Activated CD8-positive, alpha-beta memory T cell treated with anti-CD3 and anti-CD28 coated beads for 4 hours (primary cell): ENCODE measurements around the gene SEC22C.

Experiments
- DNase-seq, 2 donors: peaks; one replicate each; pipeline ENCODE4 v3.0.0-alpha.2; 2020; ENCODE audit warnings: low read depth in 2 of 2

Gene SEC22C

DNA sequence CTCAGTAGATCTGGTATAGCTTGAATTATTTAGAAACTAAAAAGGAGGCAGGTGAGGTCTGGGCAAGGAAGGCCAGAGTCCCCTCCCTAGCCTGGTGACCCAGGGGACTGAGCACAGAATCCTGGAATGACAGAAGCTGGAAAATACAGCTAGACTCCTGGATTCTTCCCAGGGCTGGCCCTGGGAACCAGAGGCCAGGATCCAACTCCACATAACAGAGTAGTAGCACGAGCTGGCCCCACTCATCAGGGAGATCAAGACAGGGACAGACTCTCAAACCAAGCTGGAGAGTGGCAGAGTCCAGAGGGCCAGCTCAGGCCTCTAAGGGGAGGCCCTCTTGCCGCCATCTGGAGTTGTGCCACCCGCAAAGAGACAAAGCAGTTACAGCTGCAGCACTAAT is 68.6 kb downstream of the SEC22C start:
- no peak for DNase-seq

- DNase-seq, result no peak
Observed at GRCh38 chr3:42511736-42512135, 70.0 kb downstream of the SEC22C start.

- DNase-seq, result no peak
Observed at GRCh38 chr3:42511201-42511600, 70.6 kb downstream of the SEC22C start.

- DNase-seq, result no peak
Observed at GRCh38 chr3:42510325-42510724, 71.4 kb downstream of the SEC22C start.

DNA sequence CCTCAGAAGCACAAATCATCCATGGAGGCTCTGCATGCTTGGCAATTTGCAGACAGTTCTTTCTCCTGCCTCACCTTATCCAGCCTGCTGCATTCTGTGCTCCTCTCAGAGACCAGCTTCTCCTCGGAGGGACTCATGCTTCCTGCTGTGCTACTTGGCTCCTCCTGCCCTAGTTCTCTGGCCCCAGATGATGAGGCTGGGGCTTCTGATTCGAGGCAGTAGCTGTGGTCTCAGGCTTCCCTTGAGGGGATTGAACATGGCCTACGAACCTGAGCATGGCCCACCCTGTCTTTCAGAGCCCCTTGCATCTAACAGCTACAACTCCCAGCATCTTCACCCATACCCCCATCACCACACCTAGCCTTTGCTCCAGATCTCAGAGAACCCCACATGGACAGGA is 72.7 kb downstream of the SEC22C start:
- no peak for DNase-seq

GRCh38 chr3:42508562-42508961 is 73.2 kb downstream of the SEC22C start:
- no peak for DNase-seq

DNA sequence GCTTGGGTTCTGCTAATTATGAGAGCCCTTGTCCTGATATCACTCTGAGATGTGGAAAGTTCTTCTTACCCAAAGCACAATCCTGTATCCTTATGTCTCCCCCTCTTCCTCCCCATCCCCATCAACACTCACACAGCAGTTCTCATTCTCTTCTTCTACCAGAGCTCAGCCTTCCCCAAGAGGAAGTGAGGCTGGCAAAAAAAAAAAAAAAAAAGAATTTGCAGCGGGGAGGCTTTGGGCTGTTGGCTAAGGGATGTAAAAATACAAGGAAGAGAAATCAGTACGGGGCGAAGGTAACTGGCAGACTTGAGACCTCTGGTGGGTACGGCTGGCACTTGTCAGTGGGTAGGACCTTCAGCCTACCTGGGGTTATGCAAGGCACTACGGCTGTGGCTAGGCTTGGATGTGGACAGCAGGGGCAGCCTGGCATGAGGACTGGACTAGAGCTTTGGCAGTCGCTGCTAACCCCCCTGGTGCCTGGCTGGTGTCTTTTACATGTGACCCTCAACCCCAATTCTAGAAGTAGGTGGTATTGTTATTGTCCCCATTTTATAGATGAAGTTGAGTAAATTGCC is 73.9 kb downstream of the SEC22C start:
- DNase-seq, result no peak

DNA sequence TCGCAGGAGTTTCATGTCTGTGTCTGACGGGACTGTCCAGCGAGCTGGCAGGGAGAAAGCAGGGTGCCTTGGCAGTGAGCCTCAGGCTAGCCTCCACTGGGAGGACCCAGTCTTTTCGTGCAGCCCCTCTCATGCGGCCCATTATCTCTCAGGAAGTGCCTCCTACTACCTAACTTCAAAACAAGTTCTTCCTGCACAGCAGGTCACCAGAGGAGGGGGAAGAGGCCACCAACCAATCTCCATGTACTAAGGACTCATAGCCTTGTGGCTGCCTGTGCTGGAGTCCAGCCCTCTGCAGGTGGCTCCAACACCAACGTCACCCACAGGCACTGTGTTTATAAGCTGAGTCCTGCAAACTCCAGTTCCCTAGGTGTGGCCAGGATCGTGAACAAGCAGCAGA is 74.5 kb downstream of the SEC22C start:
- DNase-seq, result no peak

DNA sequence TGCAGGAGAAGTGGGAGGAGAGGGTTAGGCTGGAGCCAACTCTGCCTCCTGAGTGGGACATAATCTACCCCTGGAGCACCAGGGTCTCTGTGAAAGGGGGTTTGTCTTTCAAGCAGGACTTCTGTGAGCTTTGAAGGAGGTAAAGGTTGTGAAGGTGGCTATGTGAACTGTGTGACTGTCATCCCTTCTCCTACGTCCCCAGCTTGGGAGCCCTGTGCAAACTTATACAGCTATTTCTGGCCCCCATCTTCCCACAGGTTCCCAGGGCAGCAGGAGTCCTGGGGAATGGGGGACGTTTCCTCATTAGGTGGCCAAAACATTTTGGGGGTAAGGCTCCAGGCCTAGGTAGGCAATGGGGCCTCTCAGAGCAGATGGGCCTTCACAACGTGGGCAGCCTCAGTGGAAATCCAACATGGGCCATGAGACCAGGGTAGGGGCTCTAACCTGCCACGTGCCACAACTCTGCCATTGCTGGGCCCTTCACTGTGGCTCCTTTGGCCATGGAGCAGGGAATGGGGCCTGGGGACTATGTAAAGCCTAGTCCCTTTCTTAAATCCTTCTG is 75.8 kb downstream of the SEC22C start:
- DNase-seq, result no peak

DNA sequence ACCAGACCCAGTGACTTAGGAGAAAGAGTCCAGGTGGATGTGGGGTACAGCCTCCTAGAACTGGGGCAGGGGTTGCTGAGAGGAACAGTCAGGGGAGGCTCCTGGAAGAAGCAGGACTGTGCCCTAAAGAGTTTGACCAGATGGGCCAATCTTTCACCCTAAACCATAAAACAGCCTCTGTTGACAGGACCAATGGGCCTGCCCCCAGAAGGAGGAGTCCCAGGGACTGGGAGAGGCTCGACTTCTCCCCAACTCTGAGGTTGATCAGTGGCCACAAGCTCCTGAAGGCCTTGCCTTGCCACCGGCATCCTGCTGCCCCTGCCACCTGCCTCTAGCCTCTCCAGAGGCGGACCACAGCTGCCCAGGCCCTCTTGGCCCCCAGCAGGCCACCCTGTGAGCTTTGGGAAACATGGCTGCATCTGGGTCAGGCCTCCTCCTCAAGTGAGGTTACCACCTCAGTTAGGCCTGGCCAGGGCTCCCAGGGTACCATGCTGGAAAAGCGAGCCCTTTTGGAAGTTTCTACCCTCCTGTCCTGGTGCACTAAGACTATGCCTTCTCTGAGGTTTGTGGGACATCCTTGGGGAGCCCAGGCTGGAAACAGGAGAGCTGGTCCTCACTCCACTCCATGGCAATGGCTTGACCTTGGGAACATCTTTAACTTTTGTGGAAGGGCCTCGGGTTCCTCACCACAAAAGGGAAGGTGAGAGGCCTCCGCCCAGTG is 76.5 kb downstream of the SEC22C start:
- DNase-seq, result no peak

DNA sequence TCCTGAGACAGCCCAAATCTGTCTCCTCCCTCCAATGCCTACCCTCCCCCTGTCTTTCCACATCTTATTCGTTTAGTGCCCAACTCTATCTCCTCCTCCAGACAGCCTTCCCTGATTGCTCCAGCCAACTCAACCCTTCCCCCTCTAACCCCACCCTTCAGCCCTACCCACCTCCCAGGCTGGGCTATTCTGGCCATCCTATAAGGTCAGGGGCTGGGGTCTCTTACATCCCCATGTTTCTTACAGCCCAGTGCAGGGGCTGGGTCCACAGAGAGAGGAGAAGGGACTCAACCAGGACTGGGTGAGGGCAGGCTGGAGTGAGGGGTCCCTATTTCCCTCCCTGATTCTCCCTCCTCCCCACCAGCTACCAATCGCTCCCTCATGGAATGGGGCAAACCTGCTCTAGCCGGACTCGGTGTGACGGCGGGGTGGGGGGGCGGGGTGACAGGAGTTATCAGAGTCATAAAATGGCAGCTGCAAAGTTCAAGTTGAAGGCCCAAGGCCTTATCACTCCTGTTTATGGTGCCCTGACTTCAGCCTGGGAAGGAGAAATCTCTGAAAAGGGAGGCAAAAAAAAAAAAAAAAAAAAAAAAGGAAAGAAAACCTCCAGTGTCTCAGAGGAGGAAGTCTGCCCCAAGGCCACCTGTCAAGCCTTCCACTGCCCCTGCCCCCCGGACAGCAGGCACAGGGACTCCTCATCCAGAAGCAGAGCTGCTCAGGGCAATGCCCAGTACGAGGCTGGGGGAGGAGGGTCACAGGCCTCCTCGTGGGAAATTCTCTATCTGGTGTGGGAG is 77.2 kb downstream of the SEC22C start:
- DNase-seq, result no peak

GRCh38 chr3:42503957-42504333 is 77.8 kb downstream of the SEC22C start:
- DNase-seq, result no peak

GRCh38 chr3:42503251-42503924 is 78.4 kb downstream of the SEC22C start:
- DNase-seq, result no peak

DNA sequence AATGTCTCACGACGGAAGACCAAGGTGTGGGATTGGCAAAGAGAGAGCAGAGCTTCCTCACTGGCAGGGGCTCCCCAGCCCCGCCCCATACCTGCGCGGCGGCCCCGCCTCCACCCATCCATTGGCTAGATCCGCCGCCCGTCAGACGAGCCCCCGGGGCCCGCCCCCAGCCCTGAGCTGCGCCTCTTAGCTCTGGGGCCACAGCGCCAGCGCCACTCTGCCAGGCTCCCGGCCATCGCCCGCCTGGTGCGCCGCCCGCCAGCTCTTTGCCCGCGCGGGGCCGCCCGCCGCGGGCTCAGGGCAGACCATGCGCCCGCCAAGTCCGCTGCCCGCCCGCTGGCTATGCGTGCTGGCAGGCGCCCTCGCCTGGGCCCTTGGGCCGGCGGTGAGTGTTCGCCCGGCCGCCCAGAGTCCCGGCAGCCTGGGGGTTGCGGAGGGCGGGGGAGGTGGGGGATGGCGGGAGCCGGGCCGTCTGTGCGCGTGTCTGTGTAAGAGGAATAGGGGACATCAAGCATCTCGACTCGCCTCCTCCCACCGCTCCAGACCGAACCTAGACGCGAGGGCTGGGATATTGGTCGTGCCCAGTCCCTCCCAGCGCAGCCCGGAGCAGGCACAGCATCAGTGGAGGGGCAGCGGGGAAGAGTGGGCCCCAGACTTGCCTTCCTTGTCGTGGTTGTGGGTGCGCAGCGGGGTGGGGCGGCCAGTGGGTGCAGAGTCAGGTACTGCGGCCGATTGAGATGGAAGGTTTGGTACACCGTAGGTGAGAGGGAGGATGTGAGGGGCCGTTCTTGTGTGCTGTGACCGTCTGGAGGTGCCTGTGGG is 79.1 kb downstream of the SEC22C start, which contains the start of gene VIPR1:
VIPR1 (plus strand) TSS at position 215 of the 822 bp plus-strand sequence; CDS start at position 308, 93 bp downstream.
- peak; percentile 80 to 82 for DNase-seq

- DNase-seq, result peak; percentile 13 to 21
Observed at GRCh38 chr3:42501681-42502428, 79.9 kb downstream of the SEC22C start.

- no peak for DNase-seq
Observed at GRCh38 chr3:42501321-42501680, 80.5 kb downstream of the SEC22C start.

DNA sequence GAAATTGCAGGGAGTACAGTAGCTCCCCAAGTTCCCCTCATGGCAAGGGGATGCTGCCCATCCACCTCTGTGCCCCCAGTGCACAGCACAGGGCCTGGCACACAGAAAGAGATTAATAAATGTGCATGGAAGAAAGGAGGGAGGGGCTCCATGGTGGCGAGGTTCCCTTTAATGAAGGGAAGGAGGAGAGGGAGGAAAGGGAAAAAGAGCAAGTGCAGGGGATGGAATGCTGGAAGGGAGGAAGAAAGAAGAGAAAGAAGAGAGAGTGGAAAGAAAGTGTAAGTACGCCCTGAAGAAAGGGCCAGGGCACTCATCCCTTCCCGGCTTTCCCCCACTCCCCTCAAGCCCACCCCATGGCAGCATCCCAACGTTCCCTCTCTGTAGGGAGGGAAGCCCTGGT is 80.9 kb downstream of the SEC22C start:
- no peak for DNase-seq

GRCh38 chr3:42500091-42500490 is 81.7 kb downstream of the SEC22C start:
- no peak for DNase-seq

- no peak for DNase-seq
Observed at GRCh38 chr3:42499478-42499871, 82.3 kb downstream of the SEC22C start.

DNA sequence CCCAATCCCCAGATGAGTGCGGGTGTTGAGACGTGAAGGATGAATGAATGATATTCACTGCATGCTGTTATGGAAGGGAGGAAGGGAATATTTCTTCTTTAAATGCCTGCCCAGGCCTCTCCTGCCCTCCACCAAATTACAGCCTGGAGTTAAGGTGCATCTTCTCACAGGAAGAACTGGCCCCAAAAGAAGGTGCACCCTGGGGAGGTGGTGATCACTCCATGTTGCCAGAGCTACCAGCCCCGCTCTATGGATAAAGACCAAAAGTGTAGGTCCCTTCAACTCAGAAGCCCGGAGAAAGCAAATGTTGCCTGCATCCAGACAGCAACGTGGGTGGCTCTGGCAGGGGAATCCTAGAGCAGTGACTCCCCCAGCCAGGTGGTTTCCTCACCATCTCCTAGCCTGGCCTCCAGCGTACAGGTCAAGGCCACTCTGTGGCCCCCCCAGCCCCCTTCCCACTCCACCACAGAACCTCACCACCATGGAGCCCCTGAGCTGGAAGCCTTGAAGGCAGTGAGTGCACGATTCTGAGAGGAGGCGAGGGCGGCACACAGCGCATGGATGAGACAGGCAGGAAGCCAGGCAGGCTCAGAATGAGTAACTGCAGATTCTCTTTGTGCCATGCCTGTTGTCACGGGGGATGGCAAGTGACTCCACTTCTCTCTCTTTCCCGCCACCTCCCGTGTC is 82.8 kb downstream of the SEC22C start:
- no peak for DNase-seq
